H9 (cell line): ENCODE measurements around the gene SH3RF3. TPM values are rescaled to one million over a fixed set of nuclear protein-coding genes. Genes with fewer than 3 reads are reported as not detected.

Experiments
- DNase-seq: peaks from one replicate; pipeline ENCODE4 v3.0.0-alpha.2; 2017
- H2AFZ ChIP-seq: one replicate; pipeline ENCODE4 v1.6.1; 2013; ENCODE audit warnings: mild to moderate bottlenecking, low read length, control low read depth, moderate library complexity
- H2AK5ac ChIP-seq: 2 replicates; pipeline ENCODE4 v1.6.1; 2013; ENCODE audit warnings: low read length, control low read depth, mixed read lengths; ENCODE audit not compliant: insufficient read length
- H2BK120ac ChIP-seq: one replicate; pipeline ENCODE4 v1.6.1; 2013; ENCODE audit warnings: low read depth, mild to moderate bottlenecking, low read length, control low read depth, inconsistent platforms; ENCODE audit not compliant: poor library complexity, severe bottlenecking
- H2BK12ac ChIP-seq: 2 replicates; pipeline ENCODE4 v1.6.1; 2013; ENCODE audit warnings: low read length, control low read depth, mixed read lengths, low read depth; ENCODE audit not compliant: insufficient read length
- H2BK15ac ChIP-seq: 2 replicates; pipeline ENCODE4 v1.6.1; 2013; ENCODE audit warnings: low read depth, low read length, control low read depth
- H2BK20ac ChIP-seq: one replicate; pipeline ENCODE4 v1.6.1; 2013; ENCODE audit warnings: low read depth, mild to moderate bottlenecking, low read length, control low read depth, inconsistent platforms; ENCODE audit not compliant: poor library complexity, severe bottlenecking
- H2BK5ac ChIP-seq: 2 replicates; pipeline ENCODE4 v1.6.1; 2013; ENCODE audit warnings: low read length, control low read depth, mixed read lengths; ENCODE audit not compliant: insufficient read length
- H3K14ac ChIP-seq: 2 replicates; pipeline ENCODE4 v1.6.1; 2013; ENCODE audit warnings: low read length, control low read depth; ENCODE audit not compliant: insufficient read depth
- H3K18ac ChIP-seq: 2 replicates; pipeline ENCODE4 v1.6.1; 2013; ENCODE audit warnings: low read depth, mild to moderate bottlenecking, mixed read lengths, low read length, control low read depth; ENCODE audit not compliant: insufficient read length
- H3K23ac ChIP-seq: 2 replicates; pipeline ENCODE4 v1.6.1; 2013; ENCODE audit warnings: low read length, control low read depth, mixed read lengths, low read depth; ENCODE audit not compliant: insufficient read length
- H3K23me2 ChIP-seq: 2 replicates; pipeline ENCODE4 v1.6.1; 2013; ENCODE audit warnings: low read depth, mild to moderate bottlenecking, mixed read lengths, low read length, control low read depth; ENCODE audit not compliant: insufficient read length, poor library complexity, severe bottlenecking
- H3K27ac ChIP-seq: 2 replicates; pipeline ENCODE4 v1.5.1; 2013; ENCODE audit warnings: low read length, control low read depth, mixed read lengths, low read depth; ENCODE audit not compliant: insufficient read length
- H3K27me3 ChIP-seq: 2 replicates; pipeline ENCODE4 v1.6.1; 2013; ENCODE audit warnings: low read length, control low read depth, inconsistent platforms; ENCODE audit not compliant: insufficient read depth
- H3K4ac ChIP-seq: 2 replicates; pipeline ENCODE4 v1.6.1; 2013; ENCODE audit warnings: low read depth, mild to moderate bottlenecking, control low read depth, inconsistent platforms, low read length, moderate library complexity
- H3K4me1 ChIP-seq: 2 replicates; pipeline ENCODE4 v1.6.1; 2013; ENCODE audit warnings: low read length, control low read depth, inconsistent platforms; ENCODE audit not compliant: insufficient read depth
- H3K4me2 ChIP-seq: 2 replicates; pipeline ENCODE4 v1.6.1; 2013; ENCODE audit warnings: low read length, control low read depth, mixed read lengths; ENCODE audit not compliant: insufficient read length, insufficient read depth
- H3K56ac ChIP-seq: 2 replicates; pipeline ENCODE4 v1.6.1; 2013; ENCODE audit warnings: low read depth, mild to moderate bottlenecking, mixed read lengths, low read length, control low read depth; ENCODE audit not compliant: insufficient read length
- H3K79me1 ChIP-seq: 2 replicates; pipeline ENCODE4 v1.6.1; 2013; ENCODE audit warnings: low read depth, mild to moderate bottlenecking, moderate library complexity, low read length, control low read depth, inconsistent platforms; ENCODE audit not compliant: insufficient read depth, poor library complexity, severe bottlenecking
- H3K79me2 ChIP-seq: 2 replicates; pipeline ENCODE4 v1.6.1; 2013; ENCODE audit warnings: low read length, control low read depth, inconsistent platforms; ENCODE audit not compliant: insufficient read depth
- H3K9ac ChIP-seq: 2 replicates; pipeline ENCODE4 v1.6.1; 2013; ENCODE audit warnings: low read length, control low read depth, mixed read lengths; ENCODE audit not compliant: insufficient read length; ENCODE audit errors: extremely low read depth
- H3K9me3 ChIP-seq: one replicate; pipeline ENCODE4 v1.6.1; 2013; ENCODE audit warnings: low read depth, low read length, inconsistent platforms; ENCODE audit not compliant: control insufficient read depth
- H3T11ph ChIP-seq: one replicate; pipeline ENCODE4 v1.6.1; 2013; ENCODE audit warnings: mild to moderate bottlenecking, low read length, control low read depth, inconsistent platforms
- H4K20me1 ChIP-seq: one replicate; pipeline ENCODE4 v1.6.1; 2013; ENCODE audit not compliant: control insufficient read depth, insufficient read length, insufficient read depth
- H4K5ac ChIP-seq: 2 replicates; pipeline ENCODE4 v1.6.1; 2013; ENCODE audit warnings: low read depth, mild to moderate bottlenecking, mixed read lengths, low read length, control low read depth; ENCODE audit not compliant: insufficient read length
- H4K8ac ChIP-seq: replicated peaks from 2 replicates; pipeline ENCODE4 v1.6.1; 2013; ENCODE audit warnings: low read length, control low read depth, mixed read lengths, low read depth; ENCODE audit not compliant: insufficient read length
- H4K91ac ChIP-seq: 2 replicates; pipeline ENCODE4 v1.6.1; 2013; ENCODE audit warnings: low read depth, mild to moderate bottlenecking, moderate library complexity, mixed read lengths, low read length, control low read depth; ENCODE audit not compliant: insufficient read length
- H3K27ac Mint-ChIP-seq, 3 experiments: 2 replicates in 2 of 3; 3 replicates in 1 of 3; pipeline ENCODE4 v1.8.0; 2020 to 2021; ENCODE audit warnings: mixed read lengths in 3 of 3, mild to moderate bottlenecking in 1 of 3, moderate library complexity in 1 of 3
- H3K27me3 Mint-ChIP-seq: 2 replicates; pipeline ENCODE4 v1.8.0; 2021; ENCODE audit warnings: low read depth, mild to moderate bottlenecking, moderate library complexity, mixed read lengths
- H3K36me3 Mint-ChIP-seq, 3 experiments: 2 replicates in 2 of 3; 3 replicates in 1 of 3; pipeline ENCODE4 v1.8.0; 2020 to 2021; ENCODE audit warnings: low read depth in 3 of 3, mixed read lengths in 3 of 3; ENCODE audit not compliant: insufficient read depth in 1 of 3
- H3K4me1 Mint-ChIP-seq, 2 experiments: 2 replicates each; pipeline ENCODE4 v1.8.0; 2020; ENCODE audit warnings: mixed read lengths in 2 of 2
- H3K4me3 Mint-ChIP-seq, 2 experiments: 2 replicates in 1 of 2; 3 replicates in 1 of 2; pipeline ENCODE4 v1.8.0; 2020 to 2021; ENCODE audit warnings: mild to moderate bottlenecking in 2 of 2, mixed read lengths in 2 of 2, moderate library complexity in 1 of 2
- H3K9me3 Mint-ChIP-seq, 2 experiments: 2 replicates in 1 of 2; 3 replicates in 1 of 2; pipeline ENCODE4 v1.8.0; 2020; ENCODE audit warnings: mild to moderate bottlenecking in 2 of 2, mixed read lengths in 2 of 2, moderate library complexity in 1 of 2
- CTCF ChIP-seq: fragments of 200-600 bp; sonication (generic); conservative IDR thresholded peaks from 3 replicates; pipeline ENCODE4 v1.8.0; 2021; ENCODE audit warnings: antibody characterized with exemption, mild to moderate bottlenecking
- WGBS: extraction: QIAGEN DNeasy Blood & Tissue Kit; methylation state at CpG from one replicate; pipeline ENCODE4 v1.1.7; 2013; ENCODE audit warnings: missing lambda C conversion rate, low lambda C conversion rate, mixed read lengths; ENCODE audit not compliant: insufficient read length; ENCODE audit errors: extremely low coverage; 5-methylcytosine and 5-hydroxymethylcytosine counted together
- total RNA-seq: library from RNA; stranded (reverse); gene quantifications from 2 replicates; pipeline ENCODE4 v1.2.1, GENCODE V29; 2021

SH3RF3 gene
- total RNA-seq, 1 experiment from 2014 or later: 0.46 TPM

GRCh38 chr2:109345653-109346480 lies 216.9 kb downstream of the SH3RF3 start:
- Histone ChIP-seq H2AK5ac (no peak overlapping the region), H2BK12ac (no peak overlapping the region), H3K4me1 (peaks cover 8% of the 10 kb centered on the region; the same call in 1 of the 2 replicates), H4K5ac (no peak overlapping the region), H3K27ac (no peak overlapping the region), H3K14ac (no peak overlapping the region), H3K9ac (no peak overlapping the region), H4K8ac (no peak overlapping the region), H3K4me2 (no peak overlapping the region), H2BK15ac (no peak overlapping the region), H3K18ac (no peak overlapping the region), H3K9me3 (no peaks in the 10 kb centered on the region), H3K56ac (no peak overlapping the region), H3K23ac (no peak overlapping the region), H2BK120ac (no peak overlapping the region), H4K20me1 (no peaks in the 10 kb centered on the region), H3T11ph (no peak overlapping the region), H3K23me2 (no peaks in the 10 kb centered on the region), H3K79me1 (no peaks in the 10 kb centered on the region), H2AFZ (no peak overlapping the region), H3K27me3 (no peaks in the 10 kb centered on the region), H4K91ac (no peak overlapping the region), H3K4ac (no peak overlapping the region), H3K79me2 (no peaks in the 10 kb centered on the region), H2BK20ac (no peak overlapping the region), H2BK5ac (no peak overlapping the region)
- H3K4me1 Mint-ChIP-seq: peaks cover 11 to 18% of the 10 kb centered on the region in 2 experiments
- no peak overlapping the region for H3K4me3 Mint-ChIP-seq
- H3K27me3 Mint-ChIP-seq: no peaks in the 10 kb centered on the region; the same call in none of the 2 replicates
- H3K9me3 Mint-ChIP-seq: no peaks in the 10 kb centered on the region
- DNase-seq: no peak
- no peak overlapping the region; a peak in 1 of 7 replicates for H3K27ac Mint-ChIP-seq
- peaks cover 0 to under 1% (median 0%) of the 10 kb centered on the region in 3 experiments; a peak in 1 of 7 replicates for H3K36me3 Mint-ChIP-seq
- WGBS: no CpG with 5 or more reads among the region's 13 CpGs
- TF ChIP-seq CTCF: no peak
